ENCODE results near the gene MRFAP1. TPM values are rescaled to one million over a fixed set of nuclear protein-coding genes. Genes with fewer than 3 reads are reported as not detected.

MRFAP1 gene
- polyA plus RNA-seq, 3 donors: 72.1 to 180 (median 171) TPM

DNA sequence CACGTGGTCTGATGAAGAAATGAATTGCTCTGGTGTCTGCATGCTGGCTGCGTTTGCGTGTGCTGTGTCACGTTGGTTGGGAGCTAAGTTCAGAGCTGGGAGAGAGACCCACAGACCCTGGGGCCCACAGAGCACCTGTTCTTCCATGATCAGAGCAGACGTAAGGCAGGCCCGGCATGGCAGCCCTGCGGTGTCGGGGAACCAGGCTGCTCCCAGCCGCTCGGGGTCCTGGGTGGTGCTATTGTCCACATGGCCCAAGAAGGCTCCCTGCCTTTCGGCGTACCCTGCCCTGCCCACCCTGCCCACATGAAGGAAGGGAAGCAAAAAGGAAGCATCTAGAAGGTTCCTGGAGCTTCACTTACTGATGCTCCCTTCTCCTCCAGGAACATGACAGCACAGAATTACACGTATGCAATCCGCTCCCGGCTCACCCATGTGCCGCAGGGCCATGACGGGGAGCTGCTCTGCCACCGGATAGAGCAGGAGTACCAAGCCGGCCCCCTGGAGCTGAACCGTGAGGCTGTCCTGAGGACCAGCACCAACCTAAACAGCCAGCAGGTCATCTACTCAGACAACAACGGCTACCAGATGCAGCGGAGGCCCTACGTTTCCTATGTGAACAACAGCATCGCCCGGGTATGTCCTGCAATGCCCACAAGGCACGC is 30.9 kb upstream of the MRFAP1 start:
- Mint-ChIP-seq H3K4me1 (peaks cover 2% of the 10 kb centered on the region), H3K27ac (no peak overlapping the region), H3K4me3 (no peak overlapping the region), H3K9me3 (peaks cover 8 to 16% (median 11%) of the 10 kb centered on the region in 7 donors), H3K27me3 (ENCODE audit: low read depth in 3 of 3) (peaks cover 0 to 5% (median 0%) of the 10 kb centered on the region in 3 donors), H3K36me3 (peaks cover 92 to 96% of the 10 kb centered on the region in 2 donors)
- Histone ChIP-seq H3K27me3 (ENCODE audit: control insufficient read depth in 2 of 2, insufficient read depth in 2 of 2, low read length in 2 of 2) (no peaks in the 10 kb centered on the region), H3K27ac (ENCODE audit: low read depth in 1 of 2, low read length in 2 of 2) (no peak overlapping the region), H4K20me1 (ENCODE audit: insufficient read depth, low read length) (no peaks in the 10 kb centered on the region), H3K4me3 (replicated peaks in 1 of 3; ENCODE audit: low read depth in 2 of 3, low read length in 3 of 3) (no peak overlapping the region), H3K4me2 (replicated peaks; ENCODE audit: extremely low read depth, low read length, poor library complexity, severe bottlenecking) (no peak overlapping the region), H3K9me3 (replicated peaks in 1 of 2; ENCODE audit: control insufficient read depth in 1 of 2, insufficient read depth in 1 of 2, low read length in 2 of 2) (peaks cover 8% of the 10 kb centered on the region in 2 donors), H2AFZ (ENCODE audit: insufficient read depth, low read depth, low read length, poor library complexity, severe bottlenecking) (no peak overlapping the region), H3K4me1 (ENCODE audit: control insufficient read depth in 1 of 2, insufficient read depth in 2 of 2, low read length in 2 of 2) (no peaks in the 10 kb centered on the region), H3K79me2 (ENCODE audit: insufficient read depth, low read length) (no peaks in the 10 kb centered on the region), H3K36me3 (replicated peaks in 1 of 2; ENCODE audit: control insufficient read depth in 1 of 2, insufficient read depth in 2 of 2, low read length in 2 of 2) (peaks cover 91 to 100% of the 10 kb centered on the region in 2 donors), H3K9ac (ENCODE audit: insufficient read depth, low read length, poor library complexity, severe bottlenecking) (no peak overlapping the region)
- no peak for DNase-seq
- TF ChIP-seq, protein P1, sequence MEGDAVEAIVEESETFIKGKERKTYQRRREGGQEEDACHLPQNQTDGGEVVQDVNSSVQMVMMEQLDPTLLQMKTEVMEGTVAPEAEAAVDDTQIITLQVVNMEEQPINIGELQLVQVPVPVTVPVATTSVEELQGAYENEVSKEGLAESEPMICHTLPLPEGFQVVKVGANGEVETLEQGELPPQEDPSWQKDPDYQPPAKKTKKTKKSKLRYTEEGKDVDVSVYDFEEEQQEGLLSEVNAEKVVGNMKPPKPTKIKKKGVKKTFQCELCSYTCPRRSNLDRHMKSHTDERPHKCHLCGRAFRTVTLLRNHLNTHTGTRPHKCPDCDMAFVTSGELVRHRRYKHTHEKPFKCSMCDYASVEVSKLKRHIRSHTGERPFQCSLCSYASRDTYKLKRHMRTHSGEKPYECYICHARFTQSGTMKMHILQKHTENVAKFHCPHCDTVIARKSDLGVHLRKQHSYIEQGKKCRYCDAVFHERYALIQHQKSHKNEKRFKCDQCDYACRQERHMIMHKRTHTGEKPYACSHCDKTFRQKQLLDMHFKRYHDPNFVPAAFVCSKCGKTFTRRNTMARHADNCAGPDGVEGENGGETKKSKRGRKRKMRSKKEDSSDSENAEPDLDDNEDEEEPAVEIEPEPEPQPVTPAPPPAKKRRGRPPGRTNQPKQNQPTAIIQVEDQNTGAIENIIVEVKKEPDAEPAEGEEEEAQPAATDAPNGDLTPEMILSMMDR (IDR thresholded peaks at IDR 0.05): no peak
- intact Hi-C loops (cut with micrococcal nuclease): no loop called here
- 97% methylated on average over 23 of the region's 26 CpGs for WGBS (ENCODE audit: insufficient coverage)

GRCh38 chr4:6610856-6611430 is 29.5 kb upstream of the MRFAP1 start:
- no peaks in the 10 kb centered on the region for H3K79me2 ChIP-seq (ENCODE audit: insufficient read depth, low read length)
- no peak overlapping the region for H3K27ac ChIP-seq (ENCODE audit: low read depth in 1 of 2, low read length in 2 of 2)
- TF ChIP-seq, protein P1 (IDR thresholded peaks at IDR 0.05): no peak
- no peak overlapping the region for H2AFZ ChIP-seq (ENCODE audit: insufficient read depth, low read depth, low read length, poor library complexity, severe bottlenecking)
- Mint-ChIP-seq H3K27me3 (ENCODE audit: low read depth in 3 of 3) (peaks cover 0 to 6% (median 0%) of the 10 kb centered on the region in 3 donors), H3K4me1 (peaks cover 2% of the 10 kb centered on the region), H3K27ac (peak overlapping the region in 1 of 7 donors; percentile 50), H3K9me3 (peaks cover under 1 to 5% (median 3%) of the 10 kb centered on the region in 7 donors), H3K36me3 (peaks cover 87 to 95% of the 10 kb centered on the region in 2 donors), H3K4me3 (no peak overlapping the region)
- H3K4me3 ChIP-seq (replicated peaks in 1 of 3; ENCODE audit: low read depth in 2 of 3, low read length in 3 of 3): no peak overlapping the region
- DNase-seq: no peak
- H3K4me2 ChIP-seq (replicated peaks; ENCODE audit: extremely low read depth, low read length, poor library complexity, severe bottlenecking): no peak overlapping the region
- no peaks in the 10 kb centered on the region for H4K20me1 ChIP-seq (ENCODE audit: insufficient read depth, low read length)
- H3K9ac ChIP-seq (ENCODE audit: insufficient read depth, low read length, poor library complexity, severe bottlenecking): no peak overlapping the region
- H3K27me3 ChIP-seq (ENCODE audit: control insufficient read depth in 2 of 2, insufficient read depth in 2 of 2, low read length in 2 of 2): no peaks in the 10 kb centered on the region
- no peaks in the 10 kb centered on the region for H3K4me1 ChIP-seq (ENCODE audit: control insufficient read depth in 1 of 2, insufficient read depth in 2 of 2, low read length in 2 of 2)
- WGBS (ENCODE audit: insufficient coverage): 95% methylated on average over 20 of the region's 24 CpGs
- peaks cover 91 to 100% of the 10 kb centered on the region in 2 donors for H3K36me3 ChIP-seq (replicated peaks in 1 of 2; ENCODE audit: control insufficient read depth in 1 of 2, insufficient read depth in 2 of 2, low read length in 2 of 2)
- intact Hi-C loops (cut with micrococcal nuclease): no loop called here
- no peaks in the 10 kb centered on the region for H3K9me3 ChIP-seq (replicated peaks in 1 of 2; ENCODE audit: control insufficient read depth in 1 of 2, insufficient read depth in 1 of 2, low read length in 2 of 2)

Data from CD14-positive monocyte (primary cell).